Panc1 (cell line): Measurements from ENCODE around the gene GPR89B.

Source experiments
- POLR2AphosphoS5 ChIP-seq: IDR thresholded peaks from 2 replicates; pipeline ENCODE4 v1.6.1; 2012; ENCODE audit warnings: mild to moderate bottlenecking, low read depth, low read length, moderate library complexity
- SIN3A ChIP-seq: IDR thresholded peaks from 2 replicates; pipeline ENCODE4 v1.6.1; 2012; ENCODE audit warnings: low read depth, mild to moderate bottlenecking, low read length, moderate library complexity, borderline replicate concordance; ENCODE audit not compliant: insufficient read depth
- TCF7L2 ChIP-seq: IDR thresholded peaks from 2 replicates; pipeline ENCODE4 v1.6.1; 2011; ENCODE audit warnings: mild to moderate bottlenecking, low read depth, low read length, inconsistent platforms
- TF ChIP-seq, protein P1 (sequence below): fragments of 450-650 bp; IDR thresholded peaks from 2 replicates; pipeline ENCODE4 v1.5.1; 2017; ENCODE audit warnings: mild to moderate bottlenecking
- TF ChIP-seq, protein P2 (sequence below), 2 experiments: IDR thresholded peaks; 2 replicates each; pipeline ENCODE4 v1.6.1; 2011 to 2012; ENCODE audit warnings: low read depth in 2 of 2, control low read depth in 1 of 2, low read length in 1 of 2, mild to moderate bottlenecking in 1 of 2, moderate library complexity in 1 of 2; ENCODE audit not compliant: insufficient read depth in 1 of 2

DNA sequence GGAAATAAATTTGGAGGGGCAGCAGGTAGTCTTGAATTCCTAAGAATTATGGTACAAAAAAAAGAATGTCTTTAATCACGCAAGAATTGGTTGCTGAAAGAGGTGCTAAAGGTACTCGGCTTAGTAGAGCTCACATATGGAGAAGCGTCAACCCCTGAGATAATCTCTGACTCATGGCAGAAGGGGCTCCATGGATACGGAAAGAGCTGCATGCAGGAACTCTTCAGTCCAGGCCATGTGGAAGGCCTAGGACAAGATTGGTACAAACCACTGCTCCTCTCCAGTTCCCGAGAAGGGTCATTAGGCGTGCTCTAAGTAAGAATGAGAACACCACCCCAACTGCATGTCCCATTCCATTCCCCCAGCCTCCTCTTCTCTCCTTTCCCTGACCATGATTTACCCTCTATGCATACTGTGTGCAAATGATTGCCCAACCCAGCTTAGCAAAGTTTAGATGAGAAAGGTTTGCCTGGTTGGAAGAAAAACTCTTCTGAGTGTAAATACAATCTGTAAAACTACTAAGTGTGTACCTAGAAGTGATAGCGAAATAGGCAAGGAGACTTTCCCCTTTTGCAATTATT lies 14.8 kb upstream of the GPR89B start:
- TF ChIP-seq, protein P1, sequence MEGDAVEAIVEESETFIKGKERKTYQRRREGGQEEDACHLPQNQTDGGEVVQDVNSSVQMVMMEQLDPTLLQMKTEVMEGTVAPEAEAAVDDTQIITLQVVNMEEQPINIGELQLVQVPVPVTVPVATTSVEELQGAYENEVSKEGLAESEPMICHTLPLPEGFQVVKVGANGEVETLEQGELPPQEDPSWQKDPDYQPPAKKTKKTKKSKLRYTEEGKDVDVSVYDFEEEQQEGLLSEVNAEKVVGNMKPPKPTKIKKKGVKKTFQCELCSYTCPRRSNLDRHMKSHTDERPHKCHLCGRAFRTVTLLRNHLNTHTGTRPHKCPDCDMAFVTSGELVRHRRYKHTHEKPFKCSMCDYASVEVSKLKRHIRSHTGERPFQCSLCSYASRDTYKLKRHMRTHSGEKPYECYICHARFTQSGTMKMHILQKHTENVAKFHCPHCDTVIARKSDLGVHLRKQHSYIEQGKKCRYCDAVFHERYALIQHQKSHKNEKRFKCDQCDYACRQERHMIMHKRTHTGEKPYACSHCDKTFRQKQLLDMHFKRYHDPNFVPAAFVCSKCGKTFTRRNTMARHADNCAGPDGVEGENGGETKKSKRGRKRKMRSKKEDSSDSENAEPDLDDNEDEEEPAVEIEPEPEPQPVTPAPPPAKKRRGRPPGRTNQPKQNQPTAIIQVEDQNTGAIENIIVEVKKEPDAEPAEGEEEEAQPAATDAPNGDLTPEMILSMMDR: no peak
- TF ChIP-seq POLR2AphosphoS5 (no peak), TCF7L2 (no peak), SIN3A (no peak)
- TF ChIP-seq, protein P2, sequence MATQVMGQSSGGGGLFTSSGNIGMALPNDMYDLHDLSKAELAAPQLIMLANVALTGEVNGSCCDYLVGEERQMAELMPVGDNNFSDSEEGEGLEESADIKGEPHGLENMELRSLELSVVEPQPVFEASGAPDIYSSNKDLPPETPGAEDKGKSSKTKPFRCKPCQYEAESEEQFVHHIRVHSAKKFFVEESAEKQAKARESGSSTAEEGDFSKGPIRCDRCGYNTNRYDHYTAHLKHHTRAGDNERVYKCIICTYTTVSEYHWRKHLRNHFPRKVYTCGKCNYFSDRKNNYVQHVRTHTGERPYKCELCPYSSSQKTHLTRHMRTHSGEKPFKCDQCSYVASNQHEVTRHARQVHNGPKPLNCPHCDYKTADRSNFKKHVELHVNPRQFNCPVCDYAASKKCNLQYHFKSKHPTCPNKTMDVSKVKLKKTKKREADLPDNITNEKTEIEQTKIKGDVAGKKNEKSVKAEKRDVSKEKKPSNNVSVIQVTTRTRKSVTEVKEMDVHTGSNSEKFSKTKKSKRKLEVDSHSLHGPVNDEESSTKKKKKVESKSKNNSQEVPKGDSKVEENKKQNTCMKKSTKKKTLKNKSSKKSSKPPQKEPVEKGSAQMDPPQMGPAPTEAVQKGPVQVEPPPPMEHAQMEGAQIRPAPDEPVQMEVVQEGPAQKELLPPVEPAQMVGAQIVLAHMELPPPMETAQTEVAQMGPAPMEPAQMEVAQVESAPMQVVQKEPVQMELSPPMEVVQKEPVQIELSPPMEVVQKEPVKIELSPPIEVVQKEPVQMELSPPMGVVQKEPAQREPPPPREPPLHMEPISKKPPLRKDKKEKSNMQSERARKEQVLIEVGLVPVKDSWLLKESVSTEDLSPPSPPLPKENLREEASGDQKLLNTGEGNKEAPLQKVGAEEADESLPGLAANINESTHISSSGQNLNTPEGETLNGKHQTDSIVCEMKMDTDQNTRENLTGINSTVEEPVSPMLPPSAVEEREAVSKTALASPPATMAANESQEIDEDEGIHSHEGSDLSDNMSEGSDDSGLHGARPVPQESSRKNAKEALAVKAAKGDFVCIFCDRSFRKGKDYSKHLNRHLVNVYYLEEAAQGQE (IDR thresholded peaks at IDR 0.05; ENCODE audit: insufficient read depth in 1 of 2, low read depth in 2 of 2, low read length in 1 of 2): no peak
